ENCODE data around the gene IFITM10. TPM values are rescaled to one million over a fixed set of nuclear protein-coding genes. Genes with fewer than 3 reads are reported as not detected.

Gene IFITM10
- total and polyA plus RNA-seq, 2 donors (not counting 1 experiment from before 2014, with no cell fraction given): 0.09 to 1.7 TPM

GRCh38 chr11:1759151-1759850 lies 8.9 kb upstream of the IFITM10 start:
- TF ChIP-seq EZH2 (IDR thresholded peaks at IDR 0.05; ENCODE audit: borderline replicate concordance, insufficient read depth, low read depth, low read length, poor library complexity, severe bottlenecking): no peak
- no peak for TF ChIP-seq CTCF (IDR thresholded peaks at IDR 0.05)
- H3K9ac ChIP-seq (ENCODE audit: low read length): no peak overlapping the region
- ChIA-PET CTCF (no interaction called here), POLR2A (no interaction called here)
- Mint-ChIP-seq H3K27me3 (no peaks in the 10 kb centered on the region), H3K27ac (no peak overlapping the region), H3K9me3 (ENCODE audit: insufficient read depth) (no peaks in the 10 kb centered on the region), H3K4me1 (peaks cover 21% of the 10 kb centered on the region), H3K4me3 (no peak overlapping the region)
- H3K27ac ChIP-seq (ENCODE audit: low read length in 2 of 2): no peak overlapping the region
- WGBS (ENCODE audit: insufficient coverage): 85% methylated on average over 23 of the region's 23 CpGs
- DNase-seq: no peak
- intact Hi-C loops (cut with micrococcal nuclease): no loop called here
- H3K27me3 ChIP-seq (replicated peaks in 1 of 4; ENCODE audit: control extremely low read depth in 1 of 4, control insufficient read depth in 3 of 4, insufficient read depth in 4 of 4, low read length in 3 of 4): no peaks in the 10 kb centered on the region
- peaks cover 14 to 43% of the 10 kb centered on the region in 2 donors for H3K4me1 ChIP-seq (ENCODE audit: control insufficient read depth in 2 of 2, insufficient read depth in 2 of 2, low read length in 2 of 2)
- H3K79me2 ChIP-seq (ENCODE audit: control insufficient read depth, insufficient read depth, low read length): peaks cover 18% of the 10 kb centered on the region
- peaks cover 0 to 4% of the 10 kb centered on the region in 2 experiments for H3K36me3 ChIP-seq (replicated peaks in 1 of 2; ENCODE audit: control extremely low read depth in 1 of 2, control insufficient read depth in 1 of 2, extremely low read depth in 1 of 2, insufficient read depth in 2 of 2, low read length in 1 of 2)
- H3K9me3 ChIP-seq (ENCODE audit: control extremely low read depth in 1 of 3, control insufficient read depth in 2 of 3, insufficient read depth in 1 of 3, low read length in 2 of 3): no peaks in the 10 kb centered on the region
- no peak overlapping the region for H3K4me3 ChIP-seq (ENCODE audit: control extremely low read depth in 1 of 5, extremely low read depth in 1 of 5, insufficient read depth in 1 of 5, low read depth in 2 of 5, low read length in 4 of 5)
- peaks cover 22% of the 10 kb centered on the region for H4K20me1 ChIP-seq (ENCODE audit: control insufficient read depth, insufficient read depth, low read length, poor library complexity, severe bottlenecking)
- no peak overlapping the region for H2AFZ ChIP-seq (ENCODE audit: insufficient read depth, low read depth, low read length, poor library complexity, severe bottlenecking)
- peak overlapping the region; percentile 42 for H3K4me2 ChIP-seq (replicated peaks; ENCODE audit: low read depth, low read length, poor library complexity, severe bottlenecking)
- ATAC-seq (ENCODE audit: low read depth): no peak

- Histone ChIP-seq H3K27me3 (replicated peaks in 1 of 4; ENCODE audit: control extremely low read depth in 1 of 4, control insufficient read depth in 3 of 4, insufficient read depth in 4 of 4, low read length in 3 of 4) (no peaks in the 10 kb centered on the region), H3K36me3 (replicated peaks in 1 of 2; ENCODE audit: control extremely low read depth in 1 of 2, control insufficient read depth in 1 of 2, extremely low read depth in 1 of 2, insufficient read depth in 2 of 2, low read length in 1 of 2) (peaks cover 0 to 4% of the 10 kb centered on the region in 2 experiments), H3K4me3 (ENCODE audit: control extremely low read depth in 1 of 5, extremely low read depth in 1 of 5, insufficient read depth in 1 of 5, low read depth in 2 of 5, low read length in 4 of 5) (no peak overlapping the region), H2AFZ (ENCODE audit: insufficient read depth, low read depth, low read length, poor library complexity, severe bottlenecking) (no peak overlapping the region), H3K79me2 (ENCODE audit: control insufficient read depth, insufficient read depth, low read length) (peaks cover 14% of the 10 kb centered on the region), H3K4me1 (ENCODE audit: control insufficient read depth in 2 of 2, insufficient read depth in 2 of 2, low read length in 2 of 2) (peaks cover 13 to 41% of the 10 kb centered on the region in 2 donors), H3K9ac (ENCODE audit: low read length) (no peak overlapping the region), H3K27ac (ENCODE audit: low read length in 2 of 2) (no peak overlapping the region), H3K9me3 (ENCODE audit: control extremely low read depth in 1 of 3, control insufficient read depth in 2 of 3, insufficient read depth in 1 of 3, low read length in 2 of 3) (no peaks in the 10 kb centered on the region), H4K20me1 (ENCODE audit: control insufficient read depth, insufficient read depth, low read length, poor library complexity, severe bottlenecking) (peaks cover 22% of the 10 kb centered on the region), H3K4me2 (replicated peaks; ENCODE audit: low read depth, low read length, poor library complexity, severe bottlenecking) (peak overlapping the region; percentile 42)
- intact Hi-C loops (cut with micrococcal nuclease): no loop called here
- DNase-seq: no peak
- Mint-ChIP-seq H3K9me3 (ENCODE audit: insufficient read depth) (no peaks in the 10 kb centered on the region), H3K4me1 (peaks cover 18% of the 10 kb centered on the region), H3K27me3 (no peaks in the 10 kb centered on the region), H3K27ac (no peak overlapping the region), H3K4me3 (no peak overlapping the region)
- ATAC-seq (ENCODE audit: low read depth): no peak
- POLR2A ChIA-PET: no interaction called here
- CTCF ChIA-PET: interaction anchor here (1.3 kb wide), 1 partner anchor 65 kb away, joined by 11 read pairs; no protein-coding TSS in a partner anchor
- 49% methylated on average over 13 of the region's 21 CpGs for WGBS (ENCODE audit: insufficient coverage)
- TF ChIP-seq CTCF (IDR thresholded peaks at IDR 0.05): no peak
- no peak for TF ChIP-seq EZH2 (IDR thresholded peaks at IDR 0.05; ENCODE audit: borderline replicate concordance, insufficient read depth, low read depth, low read length, poor library complexity, severe bottlenecking)
Observed at GRCh38 chr11:1758611-1759150, 8.3 kb upstream of the IFITM10 start.

Data from B cell (primary cell).